SH-SY5Y (cell line): ENCODE measurements around the gene TMEM128.

Experiments used
- GATA2 ChIP-seq: IDR thresholded peaks from 2 replicates; pipeline ENCODE4 v1.6.1; 2011; ENCODE audit warnings: mild to moderate bottlenecking, low read depth, low read length
- GATA3 ChIP-seq: IDR thresholded peaks from 2 replicates; pipeline ENCODE4 v1.6.1; 2011; ENCODE audit warnings: low read depth, mild to moderate bottlenecking, low read length, moderate library complexity

GRCh38 chr4:4256799-4257198 is 8.8 kb upstream of the TMEM128 start:
- TF ChIP-seq GATA2 (no peak), GATA3 (no peak)
